HG03439 (cell line): Measurements from ENCODE around the gene NMT1.

Experiments
- ATAC-seq: cut with Tn5 transposase; IDR thresholded peaks from one replicate; pipeline ENCODE4 v1.9.1; 2021; ENCODE audit warnings: mild to moderate bottlenecking, moderate library complexity; ENCODE audit not compliant: unreplicated experiment

The NMT1 gene

GRCh38 chr17:45060797-45061605 lies at the start of gene NMT1:
TSS of gene NMT1 (plus strand) at chr17:45061317. CDS start at chr17:45061330, 13 bp downstream.
- peak; percentile 92 for ATAC-seq

GRCh38 chr17:45011767-45012166 lies 49.4 kb upstream of the NMT1 start:
- no peak for ATAC-seq

- no peak for ATAC-seq
Observed at GRCh38 chr17:45013021-45013997, 47.8 kb upstream of the NMT1 start.

- ATAC-seq: no peak
Observed at GRCh38 chr17:45016237-45016636, 44.9 kb upstream of the NMT1 start.

- no peak for ATAC-seq
Observed at GRCh38 chr17:45016823-45017222, 44.3 kb upstream of the NMT1 start.

- ATAC-seq: no peak
Observed at GRCh38 chr17:45018514-45018847, 42.6 kb upstream of the NMT1 start.

GRCh38 chr17:45018848-45019711 lies 42.0 kb upstream of the NMT1 start:
- no peak for ATAC-seq

- ATAC-seq: no peak
Observed at GRCh38 chr17:45020354-45021138, 40.6 kb upstream of the NMT1 start.

GRCh38 chr17:45021607-45022287 lies 39.4 kb upstream of the NMT1 start:
- ATAC-seq: no peak

GRCh38 chr17:45022288-45022648 lies 38.8 kb upstream of the NMT1 start:
- no peak for ATAC-seq

GRCh38 chr17:45022655-45023339 lies 38.3 kb upstream of the NMT1 start:
- no peak for ATAC-seq

GRCh38 chr17:45029096-45029495 lies 32.0 kb upstream of the NMT1 start:
- no peak for ATAC-seq

GRCh38 chr17:45029758-45030423 lies 31.2 kb upstream of the NMT1 start:
- no peak for ATAC-seq

- ATAC-seq: no peak
Observed at GRCh38 chr17:45030733-45031132, 30.4 kb upstream of the NMT1 start.

GRCh38 chr17:45031231-45032173 lies 29.6 kb upstream of the NMT1 start:
- ATAC-seq: no peak

GRCh38 chr17:45032174-45032541 lies 29.0 kb upstream of the NMT1 start:
- ATAC-seq: no peak

- no peak for ATAC-seq
Observed at GRCh38 chr17:45034599-45034998, 26.5 kb upstream of the NMT1 start.
